Body of pancreas (tissue), 4 donors: ENCODE data around the gene PKLR. TPM values are rescaled to one million over a fixed set of nuclear protein-coding genes. Genes with fewer than 3 reads are reported as not detected.

Experiments used
- ATAC-seq: fragments of 150-250 bp; one replicate; pipeline ENCODE4 v1.9.1; 2016
- DNase-seq, 4 donors: peaks; one replicate each; pipeline ENCODE4 v3.0.0-alpha.2; 2019
- H3K27ac ChIP-seq, 4 donors: fragments of 200-600 bp; sonication (generic); 1 replicate in 3 of 4; 2 replicates in 1 of 4; pipeline versions ENCODE4 v1.5.1 to v1.6.1; 2016 to 2019; ENCODE audit warnings: mild to moderate bottlenecking in 1 of 4, mixed read lengths in 1 of 4, moderate library complexity in 1 of 4
- H3K27me3 ChIP-seq, 2 donors: fragments of 200-600 bp; sonication (generic); one replicate each; pipeline ENCODE4 v1.6.0; 2016; ENCODE audit warnings: mild to moderate bottlenecking in 1 of 2
- H3K36me3 ChIP-seq, 2 donors: fragments of 200-600 bp; sonication (generic); replicated peaks in 1 of 2; 2 replicates each; pipeline ENCODE4 v1.5.1; 2016; ENCODE audit warnings: low read depth in 2 of 2; ENCODE audit not compliant: insufficient read depth in 1 of 2
- H3K4me1 ChIP-seq: fragments of 200-600 bp; sonication (generic); one replicate; pipeline ENCODE4 v1.6.0; 2016
- H3K4me3 ChIP-seq, 2 donors: fragments of 200-600 bp; sonication (generic); 1 replicate in 1 of 2; 2 replicates in 1 of 2; pipeline ENCODE4 v1.5.1; 2016 to 2019
- H3K9me3 ChIP-seq, 3 donors: fragments of 200-600 bp; sonication (generic); 1 replicate in 2 of 3; 2 replicates in 1 of 3; pipeline ENCODE4 v1.5.1; 2016
- POLR2A ChIP-seq, 3 donors: fragments of 450-650 bp; IDR thresholded peaks; one replicate each; pipeline ENCODE4 v1.6.1; 2016; ENCODE audit warnings: antibody characterized with exemption in 3 of 3, mild to moderate bottlenecking in 2 of 3
- WGBS, 2 donors: methylation state at CpG; one replicate each; pipeline ENCODE4 v1.1.5; 2017; 5-methylcytosine and 5-hydroxymethylcytosine counted together
- intact Hi-C: fragments of 100-400 bp; cut with DNase I; formaldehyde crosslinking; loops from one replicate; pipeline ENCODE4 v1.15.1; 2023
- total RNA-seq, 2 donors: library from RNA; depleted of rRNA; stranded (reverse); fragments of >200 nt; gene quantifications; one replicate each; pipeline ENCODE4 v1.1.0, GENCODE V29; 2016
- TF ChIP-seq, protein P1 (sequence below), 7 experiments: fragments of 450-650 bp in 4 of 7; fragments of 200-600 bp in 3 of 7; sonication (generic) in 3 of 7; IDR thresholded peaks; one replicate each; pipeline ENCODE4 v1.5.1; 2016 to 2019; ENCODE audit warnings: antibody characterized with exemption in 7 of 7

The PKLR gene
- total RNA-seq, 2 donors from 2014 or later = not detected

DNA sequence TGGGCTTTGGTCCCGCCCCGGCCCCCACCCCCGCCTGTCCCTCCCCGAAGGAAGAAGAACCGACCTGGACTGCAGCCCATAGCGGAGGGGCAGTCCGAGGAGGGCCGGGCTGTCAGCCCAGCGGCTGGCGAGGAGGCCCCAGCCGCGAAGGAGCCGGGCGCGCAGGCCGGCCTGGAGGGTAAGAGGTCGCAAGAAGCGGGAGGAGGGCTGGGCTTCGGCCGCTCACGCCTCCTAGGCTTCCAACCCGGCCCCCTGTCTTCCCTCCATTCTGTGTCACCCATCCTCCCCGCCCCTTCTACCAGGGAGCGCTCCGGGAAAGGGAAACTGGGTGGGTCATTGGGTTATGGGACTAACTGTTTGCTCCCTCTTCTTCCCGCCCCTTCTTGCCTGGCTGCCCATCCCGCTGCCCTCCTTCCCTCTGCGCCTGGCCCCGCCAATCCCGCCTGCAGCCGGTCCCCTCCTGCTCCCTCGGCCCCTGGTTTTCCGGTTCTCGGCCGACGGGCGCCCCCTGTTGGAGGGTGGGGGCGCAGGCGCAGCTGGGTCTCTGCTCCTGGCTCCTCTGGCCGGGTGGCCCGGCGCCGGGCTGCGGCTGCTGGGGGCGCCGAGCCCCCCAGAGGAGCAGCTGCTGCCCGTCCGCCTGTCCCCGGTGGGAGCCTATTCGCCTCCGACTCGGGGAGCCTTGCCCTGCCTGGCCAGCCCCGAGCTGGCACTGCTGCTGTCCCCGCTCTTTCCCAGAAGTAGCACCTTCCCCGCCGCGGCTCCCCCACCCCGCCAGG, 21.9 kb upstream of the PKLR start:
- Histone ChIP-seq H3K9me3 (no peaks in the 10 kb centered on the region), H3K27ac (peak overlapping the region; percentile 93 to 97 (median 95)), H3K36me3 (no peaks in the 10 kb centered on the region), H3K4me1 (peaks cover 36% of the 10 kb centered on the region), H3K27me3 (no peaks in the 10 kb centered on the region), H3K4me3 (peak overlapping the region; percentile 73 to 76)
- intact Hi-C loops = loop anchor here (5.0 kb wide), 1 partner anchor 71 kb away; no protein-coding TSS in a partner anchor
- WGBS, 2 donors = 0 to 1% methylated on average over 11 to 58 of the region's 58 CpGs
- DNase-seq = peak; percentile 84 to 86 (median 86)
- TF ChIP-seq POLR2A (IDR thresholded peaks at IDR 0.05) = no peak
- TF ChIP-seq, protein P1, sequence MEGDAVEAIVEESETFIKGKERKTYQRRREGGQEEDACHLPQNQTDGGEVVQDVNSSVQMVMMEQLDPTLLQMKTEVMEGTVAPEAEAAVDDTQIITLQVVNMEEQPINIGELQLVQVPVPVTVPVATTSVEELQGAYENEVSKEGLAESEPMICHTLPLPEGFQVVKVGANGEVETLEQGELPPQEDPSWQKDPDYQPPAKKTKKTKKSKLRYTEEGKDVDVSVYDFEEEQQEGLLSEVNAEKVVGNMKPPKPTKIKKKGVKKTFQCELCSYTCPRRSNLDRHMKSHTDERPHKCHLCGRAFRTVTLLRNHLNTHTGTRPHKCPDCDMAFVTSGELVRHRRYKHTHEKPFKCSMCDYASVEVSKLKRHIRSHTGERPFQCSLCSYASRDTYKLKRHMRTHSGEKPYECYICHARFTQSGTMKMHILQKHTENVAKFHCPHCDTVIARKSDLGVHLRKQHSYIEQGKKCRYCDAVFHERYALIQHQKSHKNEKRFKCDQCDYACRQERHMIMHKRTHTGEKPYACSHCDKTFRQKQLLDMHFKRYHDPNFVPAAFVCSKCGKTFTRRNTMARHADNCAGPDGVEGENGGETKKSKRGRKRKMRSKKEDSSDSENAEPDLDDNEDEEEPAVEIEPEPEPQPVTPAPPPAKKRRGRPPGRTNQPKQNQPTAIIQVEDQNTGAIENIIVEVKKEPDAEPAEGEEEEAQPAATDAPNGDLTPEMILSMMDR (IDR thresholded peaks at IDR 0.05) = peak; percentile 92 to 98 (median 94)
- ATAC-seq = peak; percentile 61

DNA sequence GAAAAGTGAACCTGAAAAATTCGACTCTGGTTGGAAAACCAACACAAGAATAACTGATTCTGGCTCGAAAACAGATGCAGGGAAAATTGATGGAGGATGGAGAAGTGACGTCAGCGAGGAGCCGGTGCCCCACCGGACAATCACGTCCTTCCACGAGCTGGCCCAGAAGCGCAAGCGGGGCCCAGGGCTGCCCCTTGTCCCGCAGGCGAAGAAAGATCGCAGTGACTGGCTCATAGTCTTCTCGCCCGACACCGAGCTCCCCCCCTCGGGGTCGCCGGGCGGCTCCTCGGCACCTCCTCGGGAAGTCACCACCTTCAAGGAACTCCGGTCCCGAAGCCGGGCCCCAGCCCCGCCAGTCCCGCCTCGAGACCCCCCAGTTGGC, 21.3 kb upstream of the PKLR start:
- ATAC-seq = no peak
- peak in 1 of 4 donors; percentile 10 for DNase-seq
- H3K27ac ChIP-seq = peak overlapping the region; percentile 93 to 97 (median 95)
- no peaks in the 10 kb centered on the region for H3K27me3 ChIP-seq
- peaks cover 36% of the 10 kb centered on the region for H3K4me1 ChIP-seq
- TF ChIP-seq POLR2A (IDR thresholded peaks at IDR 0.05) = no peak
- TF ChIP-seq, protein P1 (IDR thresholded peaks at IDR 0.05) = no peak
- intact Hi-C loops = loop anchor here (5.0 kb wide), 1 partner anchor 70 kb away; no protein-coding TSS in a partner anchor
- no peaks in the 10 kb centered on the region for H3K9me3 ChIP-seq
- WGBS, 2 donors = 3 to 4% methylated on average over 10 to 28 of the region's 28 CpGs
- no peaks in the 10 kb centered on the region for H3K36me3 ChIP-seq
- H3K4me3 ChIP-seq = peak overlapping the region; percentile 73 to 76

- Histone ChIP-seq H3K4me3 (no peak overlapping the region), H3K27me3 (no peaks in the 10 kb centered on the region), H3K36me3 (no peaks in the 10 kb centered on the region), H3K9me3 (no peaks in the 10 kb centered on the region), H3K4me1 (peaks cover 36% of the 10 kb centered on the region), H3K27ac (peak overlapping the region in 2 of 4 donors; percentile 35 to 97)
- no peak for ATAC-seq
- intact Hi-C loops = loop anchor here (5.0 kb wide), 1 partner anchor 70 kb away; no protein-coding TSS in a partner anchor
- WGBS, 2 donors = 46 to 55% methylated on average over 21 to 27 of the region's 27 CpGs
- TF ChIP-seq, protein P1 (IDR thresholded peaks at IDR 0.05) = no peak
- no peak for TF ChIP-seq POLR2A (IDR thresholded peaks at IDR 0.05)
- no peak for DNase-seq
These were observed 20.6 kb upstream of the PKLR start for GRCh38 chr1:155321639-155322503.

GRCh38 chr1:155320661-155321617, 19.7 kb upstream of the PKLR start, which contains the start of gene RUSC1:
Gene RUSC1, plus strand, starts transcription at chr1:155320894. Its CDS starts 880 bp downstream, at chr1:155321774.
- Histone ChIP-seq H3K36me3 (no peaks in the 10 kb centered on the region), H3K27ac (peak within 1 kb of the TSS in 2 of 4 donors; percentile 28 to 35), H3K4me3 (no peak within 1 kb of the TSS), H3K9me3 (no peaks in the 10 kb centered on the region), H3K27me3 (no peaks in the 10 kb centered on the region), H3K4me1 (peaks cover 33% of the 10 kb centered on the region)
- DNase-seq = peak; percentile 60 to 76 (median 66)
- 19 to 42% methylated on average over 41 to 51 of the region's 51 CpGs for WGBS, 2 donors
- ATAC-seq = no peak
- intact Hi-C loops = loop anchor here (5.0 kb wide), 1 partner anchor 69 kb away; no protein-coding TSS in a partner anchor
- TF ChIP-seq, protein P1 (IDR thresholded peaks at IDR 0.05) = no peak
- TF ChIP-seq POLR2A (IDR thresholded peaks at IDR 0.05) = peak in 2 of 3 donors; percentile 32 to 39
